Brain pericyte (primary cell): ENCODE measurements around the gene MPLKIP.
"Not testable (repeated sequence)": the region's sequence is repeated elsewhere in the genome, so short reads cannot be mapped to it uniquely, and the experiment has no call there.

Experiments used
- DNase-seq: peaks from one replicate; pipeline ENCODE4 v3.0.0-alpha.2; 2012; ENCODE audit warnings: low read depth, low spot score

Gene MPLKIP

DNA sequence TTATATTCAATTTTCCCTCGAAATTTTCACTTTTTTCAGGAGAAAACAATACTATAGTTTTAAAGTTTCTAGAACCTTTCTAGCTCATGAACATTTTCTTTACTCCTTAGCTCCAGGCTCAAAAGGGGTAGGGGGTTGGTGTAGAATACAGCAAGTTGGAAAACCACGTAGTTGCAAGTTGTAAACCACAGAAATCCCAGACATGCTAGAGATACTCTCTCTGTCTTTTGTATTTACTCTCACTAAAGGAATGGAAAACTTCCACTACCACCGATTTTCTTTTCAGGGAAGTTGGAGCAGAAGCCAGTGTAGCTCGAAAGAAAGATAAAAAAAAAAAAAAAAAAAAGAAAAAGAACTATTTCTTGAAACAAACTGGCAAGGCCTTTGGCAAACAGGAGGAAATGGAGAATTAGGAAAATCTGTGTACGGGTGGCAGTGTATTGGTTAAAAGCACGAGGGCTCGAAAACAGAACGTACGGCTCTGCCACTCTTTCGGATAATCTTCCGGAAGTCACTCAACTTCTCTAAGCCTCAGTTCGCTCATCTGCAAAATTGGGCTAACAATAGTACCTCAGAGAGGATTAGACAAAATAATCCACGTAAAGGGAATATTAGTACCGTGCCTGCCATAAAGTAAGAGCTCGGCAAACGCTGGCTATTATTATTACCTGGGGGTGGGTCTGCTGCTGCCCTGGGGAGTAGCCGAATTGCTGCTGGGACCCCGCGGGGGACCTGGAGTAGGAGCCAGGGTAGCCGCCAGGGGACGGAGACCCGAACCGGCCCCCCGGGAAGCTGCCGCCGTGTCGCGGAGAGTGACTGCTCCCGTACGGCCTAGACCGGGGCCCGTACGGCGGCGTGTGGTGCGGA lies 628 bp downstream of the MPLKIP start:
- no peak for DNase-seq

DNA sequence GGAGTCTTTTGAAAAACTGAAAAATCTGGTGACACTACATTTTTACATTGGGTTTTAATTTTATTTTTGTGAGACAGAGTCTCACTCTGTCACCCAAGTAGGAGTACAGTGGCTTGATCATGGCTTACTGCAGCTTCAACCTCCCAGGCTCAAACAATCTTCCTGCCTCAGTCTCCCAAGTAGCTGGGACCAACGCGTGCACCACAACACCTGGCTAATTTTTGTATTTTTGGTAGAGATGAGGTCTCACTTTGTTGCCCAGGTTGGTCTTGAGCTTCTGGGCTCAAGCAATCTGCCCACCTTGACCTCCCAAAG lies 11.5 kb downstream of the MPLKIP start:
- no peak for DNase-seq

DNA sequence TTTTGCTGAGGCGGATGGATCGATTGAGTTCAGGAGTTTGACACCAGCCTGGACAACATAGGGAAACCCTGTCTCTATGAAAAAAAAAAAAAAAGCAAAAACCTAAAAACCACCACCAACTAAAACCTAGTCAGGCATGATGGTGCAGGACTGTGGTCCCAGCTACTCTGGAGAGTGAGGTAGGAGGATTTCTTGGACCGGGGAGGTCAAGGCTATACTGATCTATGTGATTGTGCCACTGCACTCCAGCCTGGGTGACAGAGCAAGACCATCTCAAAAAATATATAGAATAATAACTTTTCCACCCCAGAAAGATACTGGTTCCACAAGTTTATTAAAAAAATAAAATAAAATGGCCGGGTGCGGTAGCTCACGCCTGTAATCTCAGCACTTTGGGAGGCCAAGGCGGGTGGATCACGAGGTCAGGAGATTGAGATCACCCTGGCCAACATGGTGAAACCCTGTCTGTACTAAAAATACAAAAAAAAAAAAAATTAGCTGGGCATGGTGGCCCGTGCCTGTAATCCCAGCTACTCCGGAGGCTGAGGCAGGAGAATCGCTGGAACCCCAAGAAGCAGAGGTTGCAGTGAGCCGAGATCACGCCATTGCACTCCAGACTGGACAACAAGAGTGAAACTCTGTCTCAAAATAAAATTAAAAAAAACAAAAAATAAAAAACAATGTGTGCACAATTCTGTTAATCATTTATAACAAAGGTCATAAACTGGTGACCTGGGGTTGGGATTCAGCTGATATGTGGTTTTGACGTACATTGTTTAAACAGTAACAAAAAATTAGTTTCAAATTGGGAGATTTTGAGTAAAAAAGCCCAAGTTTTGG lies 12.1 kb downstream of the MPLKIP start:
- DNase-seq = not testable (repeated sequence)

DNA sequence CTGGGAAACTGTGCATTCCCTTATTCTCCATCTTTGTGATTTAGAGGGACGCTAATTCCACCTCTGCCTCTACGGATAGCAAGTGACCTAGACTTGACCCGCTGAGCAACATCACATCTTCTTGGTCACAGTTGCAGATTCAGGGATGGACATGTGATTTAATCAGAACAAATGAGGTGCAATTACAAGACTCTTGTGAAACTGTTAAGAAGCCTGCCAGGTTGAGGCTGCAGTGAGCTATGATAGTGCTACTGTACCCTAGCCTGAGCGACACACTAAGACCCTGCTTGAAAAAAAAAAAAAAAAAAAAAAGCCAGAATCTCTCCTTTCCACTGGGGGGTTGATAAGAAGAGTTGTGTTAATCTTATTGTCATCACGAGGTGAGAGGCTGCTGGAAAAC lies 14.4 kb downstream of the MPLKIP start:
- DNase-seq = no peak

DNA sequence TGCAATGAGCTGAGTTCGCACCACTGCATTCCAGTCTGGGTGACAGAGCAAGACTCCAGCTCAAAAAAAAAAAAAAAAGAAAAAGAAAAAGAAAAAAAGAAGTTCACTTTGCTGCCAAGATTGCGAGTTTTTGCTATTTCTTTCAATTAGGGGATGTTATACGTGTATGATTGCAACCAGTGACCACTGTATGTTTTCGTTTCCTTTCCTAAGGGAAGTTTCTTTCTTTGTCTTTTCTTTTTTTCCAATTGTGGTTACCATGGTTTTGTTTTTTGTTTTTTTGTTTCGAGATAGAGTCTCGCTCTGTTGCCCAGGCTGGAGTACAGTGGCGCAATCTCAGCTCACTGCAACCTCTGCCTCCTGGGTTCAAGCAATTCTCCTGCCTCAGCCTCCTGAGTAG lies 16.2 kb downstream of the MPLKIP start:
- not testable (repeated sequence) for DNase-seq

DNA sequence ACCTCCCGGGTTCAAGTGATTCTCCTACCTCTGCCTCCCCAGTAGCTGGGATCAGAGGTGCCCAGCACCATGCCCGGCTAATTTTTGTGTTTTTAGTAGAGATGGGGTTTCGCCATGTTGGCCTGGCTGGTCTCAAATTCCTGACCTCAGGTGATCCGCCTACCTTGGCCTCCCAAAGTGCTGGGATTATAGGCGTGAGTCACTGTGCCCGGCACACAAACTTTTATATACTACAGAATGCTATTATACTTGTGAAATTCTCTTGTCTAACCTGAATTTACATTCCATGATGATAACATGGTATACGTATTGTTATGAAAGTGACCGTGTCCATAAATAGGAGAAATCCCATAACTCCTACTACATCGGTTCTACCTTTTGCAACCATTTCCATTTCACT lies 17.2 kb downstream of the MPLKIP start:
- not testable (repeated sequence) for DNase-seq

DNA sequence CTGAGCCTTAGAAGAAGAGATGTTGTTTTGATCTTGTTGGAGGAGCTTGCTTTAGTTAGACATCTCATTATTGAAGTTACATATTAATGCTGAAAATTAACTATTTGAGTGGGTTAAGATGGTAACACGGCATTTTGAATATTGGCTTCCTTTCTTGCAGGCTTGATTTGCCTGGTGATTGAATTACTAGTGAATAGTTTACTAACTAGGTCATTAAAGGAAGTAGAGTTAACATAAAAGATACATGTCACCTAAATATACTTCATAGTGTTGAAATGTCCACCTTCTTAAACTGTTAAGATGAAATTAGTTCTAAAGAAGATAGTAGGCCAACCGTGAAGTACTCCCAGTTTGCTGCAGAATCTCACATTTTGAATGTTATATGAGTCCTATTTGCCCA lies 18.5 kb downstream of the MPLKIP start:
- DNase-seq = no peak

DNA sequence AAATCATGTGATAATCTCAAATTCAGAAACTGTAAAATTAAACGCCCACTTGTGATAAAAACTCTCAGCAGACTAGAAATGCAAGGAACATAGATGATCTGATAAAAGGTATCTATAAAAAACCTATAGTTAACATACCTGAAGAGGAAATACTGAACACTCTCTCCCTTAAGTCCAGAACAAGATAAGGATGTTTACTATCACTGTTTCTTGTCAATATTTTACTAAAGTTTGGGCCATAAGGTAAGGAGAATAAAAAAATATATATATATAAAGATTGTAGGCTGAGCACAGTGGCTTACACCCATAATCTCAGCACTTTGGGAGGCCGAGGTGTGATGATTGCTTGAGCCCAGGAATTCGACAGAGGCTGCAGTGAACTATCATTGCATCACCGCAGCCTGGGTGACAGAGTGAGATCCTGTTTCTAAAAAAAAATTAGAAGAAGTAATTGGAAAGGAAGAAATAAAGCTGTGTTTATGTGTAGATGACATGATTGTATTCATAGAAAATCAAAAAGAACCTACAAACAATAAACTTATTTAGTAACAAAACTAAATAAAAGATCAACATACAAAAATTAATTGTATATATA lies 28.4 kb downstream of the MPLKIP start:
- no peak for DNase-seq

DNA sequence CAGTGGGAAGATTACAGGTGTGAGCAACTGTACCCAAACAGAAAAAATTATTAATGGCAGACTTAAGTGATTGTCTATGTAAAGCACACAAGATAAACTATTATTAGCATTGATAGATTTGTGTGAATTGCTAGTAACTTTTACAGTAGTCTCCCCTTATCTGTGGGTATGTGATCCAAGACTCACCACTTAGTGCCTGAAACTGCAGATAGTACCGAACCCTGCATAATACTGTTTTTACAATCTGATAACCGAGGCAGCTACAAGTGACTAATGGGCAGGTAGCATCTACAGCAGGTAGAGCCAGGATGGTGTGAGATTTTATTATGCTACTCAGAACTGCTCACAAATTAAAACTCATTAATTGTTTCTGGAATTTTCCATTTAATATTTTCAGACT lies 31.5 kb downstream of the MPLKIP start:
- DNase-seq = no peak

DNA sequence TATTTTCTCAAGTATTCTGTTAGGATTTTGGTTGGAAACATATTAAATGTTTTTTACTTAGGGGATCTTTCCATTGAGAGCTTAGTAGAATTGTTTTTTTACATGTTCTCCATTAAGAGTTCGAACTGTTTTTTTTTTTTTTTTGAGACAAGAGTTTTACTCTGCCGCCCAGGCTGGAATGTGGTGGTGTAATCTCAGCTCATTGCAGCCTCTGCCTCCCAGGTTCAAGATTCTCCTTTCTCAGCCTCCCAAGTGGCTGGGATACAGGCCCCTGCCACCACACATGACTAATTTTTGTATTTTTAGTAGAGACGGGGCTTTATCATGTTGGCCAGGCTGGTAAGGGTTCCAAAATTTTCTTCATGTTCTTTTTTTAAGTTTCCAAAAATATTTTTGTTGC lies 33.2 kb downstream of the MPLKIP start:
- no peak for DNase-seq

DNA sequence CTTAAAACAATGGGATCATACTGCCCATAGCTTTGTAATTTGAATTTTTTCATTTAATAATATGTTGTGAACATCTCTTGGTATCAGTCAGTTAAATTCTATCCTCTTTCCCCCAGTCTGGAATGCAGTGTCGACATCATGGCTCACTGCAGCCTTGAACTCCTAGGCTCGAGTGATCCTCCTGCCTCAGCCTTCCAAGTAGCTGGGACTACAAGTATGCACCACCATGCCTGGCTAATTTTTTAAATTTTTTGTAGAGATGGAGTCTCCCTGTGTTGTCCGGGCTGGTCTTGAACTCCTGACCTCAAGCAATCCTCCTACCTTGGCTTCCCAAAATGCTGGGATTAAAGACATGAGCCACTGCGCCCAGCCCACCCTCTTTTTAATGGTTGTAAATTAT lies 34.6 kb downstream of the MPLKIP start:
- no peak for DNase-seq

DNA sequence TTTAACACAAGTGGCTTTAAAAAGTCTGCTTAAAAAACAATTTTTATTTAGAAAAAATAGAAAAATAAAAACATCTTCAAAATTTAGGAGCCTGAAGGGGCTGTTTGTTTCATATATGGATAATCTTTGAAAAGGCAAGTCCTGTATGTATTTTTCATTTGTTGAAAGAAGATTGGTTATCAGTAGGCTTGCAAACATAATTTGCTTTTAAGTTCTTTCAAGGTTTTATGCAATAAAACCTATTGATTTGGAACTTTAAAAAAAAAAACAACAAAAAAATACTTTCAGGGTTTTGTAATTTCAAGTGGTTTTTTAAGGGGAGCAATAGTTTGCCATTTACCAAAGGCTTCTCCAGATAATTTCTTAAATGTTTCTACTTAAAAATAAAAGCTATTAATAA lies 35.6 kb downstream of the MPLKIP start:
- no peak for DNase-seq

DNA sequence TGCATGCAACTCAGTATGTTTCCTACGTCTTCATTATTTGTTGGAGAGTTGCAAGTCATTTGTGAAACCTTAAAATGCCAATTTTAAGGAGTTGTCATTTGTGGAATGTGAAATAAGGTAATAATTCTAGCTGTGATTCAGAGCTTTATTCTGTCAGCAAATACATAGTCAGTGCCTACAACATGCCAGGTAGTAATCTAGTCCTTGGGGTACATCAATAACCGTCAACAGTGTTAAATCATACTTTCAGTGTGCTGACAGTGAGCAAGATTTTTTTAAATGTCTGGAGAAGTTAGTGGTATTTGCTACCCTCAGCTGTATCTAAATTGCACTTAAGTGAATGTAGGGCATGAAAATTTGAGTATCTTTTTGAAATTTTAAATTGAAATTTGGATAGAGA lies 36.7 kb downstream of the MPLKIP start:
- DNase-seq = no peak

DNA sequence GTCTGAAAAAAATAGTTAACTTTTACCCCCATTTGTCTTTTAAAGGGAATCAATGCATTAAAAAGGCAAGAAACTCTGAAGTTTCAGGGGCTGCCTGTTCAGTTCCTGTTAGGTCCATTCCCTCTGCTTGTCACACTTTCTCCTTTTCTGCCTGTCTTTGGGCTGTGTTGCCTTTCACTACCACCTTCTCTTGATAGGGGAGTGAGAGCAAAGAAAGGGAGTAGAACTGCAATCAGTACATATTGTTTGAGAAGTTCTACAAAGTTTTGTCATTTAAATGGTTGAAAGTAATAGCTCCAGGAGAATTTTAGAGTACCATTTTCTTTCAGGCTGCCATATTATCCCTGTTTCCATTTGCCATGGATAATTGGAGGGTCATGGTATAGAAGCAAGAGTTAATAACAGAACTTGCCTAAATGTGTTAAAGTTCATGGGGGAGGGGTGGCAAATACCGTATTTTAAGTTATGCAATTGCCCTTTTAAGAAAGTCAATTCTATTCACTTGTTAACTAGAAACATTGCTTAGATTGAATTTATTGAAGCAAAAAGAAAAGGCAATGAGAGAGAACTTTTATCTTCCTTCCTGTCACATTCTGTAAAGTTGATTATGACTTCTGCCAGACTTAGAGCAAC lies 38.6 kb downstream of the MPLKIP start:
- DNase-seq = no peak

DNA sequence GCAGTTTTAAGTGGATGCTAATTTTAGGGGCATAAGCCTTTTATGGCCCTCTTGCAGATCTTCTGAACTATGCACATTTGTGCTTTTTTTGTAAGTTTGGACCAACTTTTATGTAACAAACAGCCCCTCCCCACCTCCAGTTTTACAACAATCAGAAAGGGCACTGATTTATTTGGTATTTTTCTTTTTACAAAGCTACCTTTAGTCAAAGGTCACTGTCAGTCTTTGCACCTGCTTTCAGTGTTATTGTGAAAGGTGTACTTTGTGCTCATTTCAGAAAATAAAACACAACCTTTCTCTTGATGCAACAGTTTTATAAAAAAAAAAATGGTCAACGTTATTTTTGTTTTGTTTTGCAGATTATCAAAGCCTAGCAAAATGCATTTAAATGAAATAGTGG lies 39.2 kb downstream of the MPLKIP start:
- no peak for DNase-seq

DNA sequence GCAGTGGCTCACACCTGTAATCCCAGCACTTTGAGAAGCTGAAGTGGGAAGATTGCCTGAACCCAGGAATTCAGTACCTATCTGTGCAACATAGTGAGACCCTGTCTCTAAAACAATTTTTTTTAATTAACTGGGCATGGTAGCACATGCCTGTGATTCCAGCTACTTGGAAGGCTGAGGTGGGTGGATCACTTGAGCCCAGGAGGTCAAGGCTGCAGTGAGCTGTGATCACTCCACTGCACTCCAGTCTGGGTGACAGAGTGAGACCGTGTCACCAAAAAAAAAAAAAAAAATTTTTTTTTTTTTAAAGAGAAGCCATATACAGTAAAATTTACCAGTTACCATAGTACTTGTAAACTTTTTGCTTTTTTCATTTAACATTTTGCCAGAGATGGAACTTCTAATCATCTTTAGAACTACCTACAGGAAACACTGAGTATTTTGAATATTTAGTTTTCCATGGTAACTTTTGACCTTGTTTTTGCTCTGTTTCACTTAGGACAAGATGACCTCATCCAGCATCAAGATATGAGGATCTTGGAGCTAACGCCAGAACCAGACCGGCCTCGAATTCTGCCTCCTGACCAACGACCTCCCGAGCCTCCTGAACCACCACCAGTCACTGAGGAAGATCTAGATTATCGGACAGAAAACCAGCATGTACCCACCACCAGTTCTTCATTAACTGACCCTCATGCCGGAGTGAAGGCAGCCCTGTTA lies 40.6 kb downstream of the MPLKIP start:
- DNase-seq = no peak

DNA sequence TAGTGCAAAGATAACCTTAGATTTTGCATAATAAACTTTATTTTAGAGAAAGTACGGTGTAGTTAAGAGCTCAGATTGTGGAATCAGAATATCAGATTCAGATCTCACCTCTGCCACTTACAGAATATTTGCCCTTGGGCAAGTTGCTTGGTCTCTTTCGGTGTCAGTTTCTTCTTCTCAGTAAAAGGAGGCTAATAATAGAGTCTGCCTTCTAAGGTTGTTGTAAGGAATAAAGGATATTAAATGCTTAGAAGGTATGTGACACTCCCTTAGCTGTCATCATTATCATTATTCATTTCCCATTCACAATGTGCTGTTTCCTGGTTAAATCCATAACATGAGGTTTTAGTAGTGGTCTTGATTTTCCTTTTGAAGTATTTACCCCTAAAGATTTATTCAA lies 42.2 kb downstream of the MPLKIP start:
- no peak for DNase-seq

DNA sequence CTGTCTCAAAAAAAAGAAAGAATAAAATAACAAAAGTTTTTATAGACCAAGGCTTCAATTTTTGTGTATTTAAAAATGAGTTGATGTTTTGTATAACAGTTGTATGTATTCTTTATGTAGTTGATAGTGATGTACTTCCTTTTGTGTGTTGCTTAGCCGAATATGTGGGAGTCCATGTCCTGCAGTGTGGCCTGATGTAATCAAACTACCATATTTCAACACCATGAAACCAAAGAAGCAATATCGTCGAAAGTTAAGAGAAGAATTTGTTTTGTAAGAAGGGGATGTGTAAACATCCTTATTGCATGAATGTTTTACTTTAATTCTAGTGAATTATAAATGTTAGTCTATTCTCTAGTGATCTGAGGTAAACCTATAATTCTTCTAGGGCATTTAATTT lies 56.6 kb downstream of the MPLKIP start:
- DNase-seq = no peak
